WERI-Rb-1 (cell line): ENCODE data around the gene CLEC4D.

ENCODE experiments used
- DNase-seq: peaks from one replicate; pipeline ENCODE4 v3.0.0-alpha.2; 2020
- H3K27ac ChIP-seq: fragments of 250-450 bp; sonication (Bioruptor Pico); 2 replicates; pipeline ENCODE4 v1.5.1; 2020; ENCODE audit warnings: mild to moderate bottlenecking, moderate library complexity
- H3K27me3 ChIP-seq: fragments of 250-450 bp; sonication (Bioruptor Pico); 2 replicates; pipeline ENCODE4 v1.5.1; 2021; ENCODE audit warnings: mild to moderate bottlenecking, low read depth, moderate library complexity; ENCODE audit not compliant: insufficient read depth, severe bottlenecking
- H3K36me3 ChIP-seq: fragments of 250-450 bp; sonication (Bioruptor Pico); 2 replicates; pipeline ENCODE4 v1.5.1; 2020; ENCODE audit warnings: mild to moderate bottlenecking, moderate library complexity
- H3K4me3 ChIP-seq: 2 replicates; pipeline ENCODE4 v1.5.1; 2011; ENCODE audit warnings: low read depth, mild to moderate bottlenecking, control low read depth, low read length
- H3K9me3 ChIP-seq: fragments of 250-450 bp; sonication (Bioruptor Pico); 2 replicates; pipeline ENCODE4 v1.5.1; 2021; ENCODE audit warnings: mild to moderate bottlenecking, moderate library complexity; ENCODE audit not compliant: severe bottlenecking
- TF ChIP-seq, protein P1 (sequence below): IDR thresholded peaks from 2 replicates; pipeline ENCODE4 v1.5.1; 2011; ENCODE audit warnings: low read depth, mild to moderate bottlenecking, control low read depth, inconsistent platforms, low read length

The CLEC4D gene

GRCh38 chr12:8513256-8513655, at the start of gene CLEC4D:
CLEC4D (plus strand) TSS chr12:8513503; CDS start chr12:8513733, 230 bp downstream.
- Histone ChIP-seq H3K4me3 (no peak within 1 kb of the TSS), H3K36me3 (no peaks in the 10 kb centered on the region), H3K9me3 (no peaks in the 10 kb centered on the region), H3K27me3 (no peaks in the 10 kb centered on the region), H3K27ac (no peak within 1 kb of the TSS)
- no peak for DNase-seq
- TF ChIP-seq, protein P1, sequence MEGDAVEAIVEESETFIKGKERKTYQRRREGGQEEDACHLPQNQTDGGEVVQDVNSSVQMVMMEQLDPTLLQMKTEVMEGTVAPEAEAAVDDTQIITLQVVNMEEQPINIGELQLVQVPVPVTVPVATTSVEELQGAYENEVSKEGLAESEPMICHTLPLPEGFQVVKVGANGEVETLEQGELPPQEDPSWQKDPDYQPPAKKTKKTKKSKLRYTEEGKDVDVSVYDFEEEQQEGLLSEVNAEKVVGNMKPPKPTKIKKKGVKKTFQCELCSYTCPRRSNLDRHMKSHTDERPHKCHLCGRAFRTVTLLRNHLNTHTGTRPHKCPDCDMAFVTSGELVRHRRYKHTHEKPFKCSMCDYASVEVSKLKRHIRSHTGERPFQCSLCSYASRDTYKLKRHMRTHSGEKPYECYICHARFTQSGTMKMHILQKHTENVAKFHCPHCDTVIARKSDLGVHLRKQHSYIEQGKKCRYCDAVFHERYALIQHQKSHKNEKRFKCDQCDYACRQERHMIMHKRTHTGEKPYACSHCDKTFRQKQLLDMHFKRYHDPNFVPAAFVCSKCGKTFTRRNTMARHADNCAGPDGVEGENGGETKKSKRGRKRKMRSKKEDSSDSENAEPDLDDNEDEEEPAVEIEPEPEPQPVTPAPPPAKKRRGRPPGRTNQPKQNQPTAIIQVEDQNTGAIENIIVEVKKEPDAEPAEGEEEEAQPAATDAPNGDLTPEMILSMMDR: no peak

- TF ChIP-seq, protein P1: no peak
- no peaks in the 10 kb centered on the region for H3K27me3 ChIP-seq
- H3K9me3 ChIP-seq: no peaks in the 10 kb centered on the region
- no peaks in the 10 kb centered on the region for H3K36me3 ChIP-seq
- H3K4me3 ChIP-seq: no peak overlapping the region
- no peak overlapping the region for H3K27ac ChIP-seq
- no peak for DNase-seq
Observed at GRCh38 chr12:8465301-8465996, 47.9 kb upstream of the CLEC4D start.

DNA sequence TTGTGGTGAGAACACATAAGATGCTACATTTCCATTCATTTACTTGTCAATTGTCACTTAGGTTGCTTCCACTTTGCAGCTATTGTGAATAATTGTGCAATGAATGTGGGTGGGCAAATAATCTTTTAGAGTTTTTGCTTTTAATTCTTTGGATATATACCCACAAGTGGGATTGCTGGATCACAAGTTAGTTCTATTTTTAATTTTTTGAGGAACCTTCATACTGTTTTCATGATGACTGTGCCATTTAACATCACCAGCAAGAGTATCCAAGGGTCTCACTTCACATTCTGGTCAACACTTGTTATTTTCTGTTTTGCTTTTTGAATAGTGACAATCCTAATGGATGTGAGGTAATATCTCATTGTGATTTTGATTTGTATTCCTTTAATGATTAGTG, 47.1 kb upstream of the CLEC4D start:
- Histone ChIP-seq H3K27me3 (no peaks in the 10 kb centered on the region), H3K27ac (no peak overlapping the region), H3K36me3 (no peaks in the 10 kb centered on the region), H3K4me3 (no peak overlapping the region), H3K9me3 (no peaks in the 10 kb centered on the region)
- TF ChIP-seq, protein P1: no peak
- DNase-seq: no peak

- no peak for DNase-seq
- Histone ChIP-seq H3K9me3 (no peaks in the 10 kb centered on the region), H3K27me3 (no peaks in the 10 kb centered on the region), H3K27ac (no peak overlapping the region), H3K36me3 (no peaks in the 10 kb centered on the region), H3K4me3 (no peak overlapping the region)
- TF ChIP-seq, protein P1: no peak
Observed at GRCh38 chr12:8471090-8471489, 42.2 kb upstream of the CLEC4D start.

DNA sequence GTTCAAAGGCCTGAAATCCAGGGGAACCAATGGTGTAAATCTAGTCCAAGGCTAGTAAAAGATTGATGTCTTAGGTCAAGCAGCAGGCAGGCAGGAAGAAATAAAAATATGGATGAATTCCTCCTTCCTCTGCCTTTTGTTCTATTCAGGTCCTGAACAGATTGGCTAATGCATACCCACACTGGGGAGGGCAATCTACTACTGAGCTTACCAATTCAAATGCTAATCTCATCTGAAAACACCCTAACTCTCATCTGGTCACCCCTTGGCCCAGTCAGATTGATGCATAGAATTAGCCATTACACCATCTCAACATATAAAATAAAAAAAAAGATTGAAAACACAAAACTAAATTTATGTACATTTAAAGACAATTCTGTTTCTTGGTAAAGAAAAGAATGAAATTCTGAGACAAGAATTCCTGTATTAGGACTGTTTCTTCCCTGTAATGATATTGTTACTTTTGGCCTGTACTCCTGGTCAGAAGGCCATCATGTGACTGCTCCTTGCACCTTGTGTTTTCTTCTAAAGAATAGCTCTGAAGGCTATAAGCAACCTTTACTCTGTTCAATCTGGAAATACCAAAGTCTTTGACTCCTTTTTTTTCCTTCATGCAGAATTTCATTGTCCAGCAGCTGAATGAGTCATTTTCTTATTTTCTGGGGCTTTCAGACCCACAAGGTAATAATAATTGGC, 37.6 kb upstream of the CLEC4D start:
- Histone ChIP-seq H3K36me3 (no peaks in the 10 kb centered on the region), H3K9me3 (no peaks in the 10 kb centered on the region), H3K4me3 (no peak overlapping the region), H3K27ac (no peak overlapping the region), H3K27me3 (no peaks in the 10 kb centered on the region)
- no peak for DNase-seq
- TF ChIP-seq, protein P1: no peak
